H9 (cell line): Measurements from ENCODE around the gene JKAMP. TPM values are rescaled to one million over a fixed set of nuclear protein-coding genes. Genes with fewer than 3 reads are reported as not detected.

Source experiments
- DNase-seq: peaks from one replicate; pipeline ENCODE4 v3.0.0-alpha.2; 2017
- H2AFZ ChIP-seq: one replicate; pipeline ENCODE4 v1.6.1; 2013; ENCODE audit warnings: mild to moderate bottlenecking, low read length, control low read depth, moderate library complexity
- H2AK5ac ChIP-seq: 2 replicates; pipeline ENCODE4 v1.6.1; 2013; ENCODE audit warnings: low read length, control low read depth, mixed read lengths; ENCODE audit not compliant: insufficient read length
- H2BK120ac ChIP-seq: one replicate; pipeline ENCODE4 v1.6.1; 2013; ENCODE audit warnings: low read depth, mild to moderate bottlenecking, low read length, control low read depth, inconsistent platforms; ENCODE audit not compliant: poor library complexity, severe bottlenecking
- H2BK12ac ChIP-seq: 2 replicates; pipeline ENCODE4 v1.6.1; 2013; ENCODE audit warnings: low read length, control low read depth, mixed read lengths, low read depth; ENCODE audit not compliant: insufficient read length
- H2BK15ac ChIP-seq: 2 replicates; pipeline ENCODE4 v1.6.1; 2013; ENCODE audit warnings: low read depth, low read length, control low read depth
- H2BK20ac ChIP-seq: one replicate; pipeline ENCODE4 v1.6.1; 2013; ENCODE audit warnings: low read depth, mild to moderate bottlenecking, low read length, control low read depth, inconsistent platforms; ENCODE audit not compliant: poor library complexity, severe bottlenecking
- H2BK5ac ChIP-seq: 2 replicates; pipeline ENCODE4 v1.6.1; 2013; ENCODE audit warnings: low read length, control low read depth, mixed read lengths; ENCODE audit not compliant: insufficient read length
- H3K14ac ChIP-seq: 2 replicates; pipeline ENCODE4 v1.6.1; 2013; ENCODE audit warnings: low read length, control low read depth; ENCODE audit not compliant: insufficient read depth
- H3K18ac ChIP-seq: 2 replicates; pipeline ENCODE4 v1.6.1; 2013; ENCODE audit warnings: low read depth, mild to moderate bottlenecking, mixed read lengths, low read length, control low read depth; ENCODE audit not compliant: insufficient read length
- H3K23ac ChIP-seq: 2 replicates; pipeline ENCODE4 v1.6.1; 2013; ENCODE audit warnings: low read length, control low read depth, mixed read lengths, low read depth; ENCODE audit not compliant: insufficient read length
- H3K23me2 ChIP-seq: 2 replicates; pipeline ENCODE4 v1.6.1; 2013; ENCODE audit warnings: low read depth, mild to moderate bottlenecking, mixed read lengths, low read length, control low read depth; ENCODE audit not compliant: insufficient read length, poor library complexity, severe bottlenecking
- H3K27ac ChIP-seq: 2 replicates; pipeline ENCODE4 v1.5.1; 2013; ENCODE audit warnings: low read length, control low read depth, mixed read lengths, low read depth; ENCODE audit not compliant: insufficient read length
- H3K27me3 ChIP-seq: 2 replicates; pipeline ENCODE4 v1.6.1; 2013; ENCODE audit warnings: low read length, control low read depth, inconsistent platforms; ENCODE audit not compliant: insufficient read depth
- H3K4ac ChIP-seq: 2 replicates; pipeline ENCODE4 v1.6.1; 2013; ENCODE audit warnings: low read depth, mild to moderate bottlenecking, control low read depth, inconsistent platforms, low read length, moderate library complexity
- H3K4me1 ChIP-seq: 2 replicates; pipeline ENCODE4 v1.6.1; 2013; ENCODE audit warnings: low read length, control low read depth, inconsistent platforms; ENCODE audit not compliant: insufficient read depth
- H3K4me2 ChIP-seq: 2 replicates; pipeline ENCODE4 v1.6.1; 2013; ENCODE audit warnings: low read length, control low read depth, mixed read lengths; ENCODE audit not compliant: insufficient read length, insufficient read depth
- H3K56ac ChIP-seq: 2 replicates; pipeline ENCODE4 v1.6.1; 2013; ENCODE audit warnings: low read depth, mild to moderate bottlenecking, mixed read lengths, low read length, control low read depth; ENCODE audit not compliant: insufficient read length
- H3K79me1 ChIP-seq: 2 replicates; pipeline ENCODE4 v1.6.1; 2013; ENCODE audit warnings: low read depth, mild to moderate bottlenecking, moderate library complexity, low read length, control low read depth, inconsistent platforms; ENCODE audit not compliant: insufficient read depth, poor library complexity, severe bottlenecking
- H3K79me2 ChIP-seq: 2 replicates; pipeline ENCODE4 v1.6.1; 2013; ENCODE audit warnings: low read length, control low read depth, inconsistent platforms; ENCODE audit not compliant: insufficient read depth
- H3K9ac ChIP-seq: 2 replicates; pipeline ENCODE4 v1.6.1; 2013; ENCODE audit warnings: low read length, control low read depth, mixed read lengths; ENCODE audit not compliant: insufficient read length; ENCODE audit errors: extremely low read depth
- H3K9me3 ChIP-seq: one replicate; pipeline ENCODE4 v1.6.1; 2013; ENCODE audit warnings: low read depth, low read length, inconsistent platforms; ENCODE audit not compliant: control insufficient read depth
- H3T11ph ChIP-seq: one replicate; pipeline ENCODE4 v1.6.1; 2013; ENCODE audit warnings: mild to moderate bottlenecking, low read length, control low read depth, inconsistent platforms
- H4K20me1 ChIP-seq: one replicate; pipeline ENCODE4 v1.6.1; 2013; ENCODE audit not compliant: control insufficient read depth, insufficient read length, insufficient read depth
- H4K5ac ChIP-seq: 2 replicates; pipeline ENCODE4 v1.6.1; 2013; ENCODE audit warnings: low read depth, mild to moderate bottlenecking, mixed read lengths, low read length, control low read depth; ENCODE audit not compliant: insufficient read length
- H4K8ac ChIP-seq: replicated peaks from 2 replicates; pipeline ENCODE4 v1.6.1; 2013; ENCODE audit warnings: low read length, control low read depth, mixed read lengths, low read depth; ENCODE audit not compliant: insufficient read length
- H4K91ac ChIP-seq: 2 replicates; pipeline ENCODE4 v1.6.1; 2013; ENCODE audit warnings: low read depth, mild to moderate bottlenecking, moderate library complexity, mixed read lengths, low read length, control low read depth; ENCODE audit not compliant: insufficient read length
- H3K27ac Mint-ChIP-seq, 3 experiments: 2 replicates in 2 of 3; 3 replicates in 1 of 3; pipeline ENCODE4 v1.8.0; 2020 to 2021; ENCODE audit warnings: mixed read lengths in 3 of 3, mild to moderate bottlenecking in 1 of 3, moderate library complexity in 1 of 3
- H3K27me3 Mint-ChIP-seq: 2 replicates; pipeline ENCODE4 v1.8.0; 2021; ENCODE audit warnings: low read depth, mild to moderate bottlenecking, moderate library complexity, mixed read lengths
- H3K36me3 Mint-ChIP-seq, 3 experiments: 2 replicates in 2 of 3; 3 replicates in 1 of 3; pipeline ENCODE4 v1.8.0; 2020 to 2021; ENCODE audit warnings: low read depth in 3 of 3, mixed read lengths in 3 of 3; ENCODE audit not compliant: insufficient read depth in 1 of 3
- H3K4me1 Mint-ChIP-seq, 2 experiments: 2 replicates each; pipeline ENCODE4 v1.8.0; 2020; ENCODE audit warnings: mixed read lengths in 2 of 2
- H3K4me3 Mint-ChIP-seq, 2 experiments: 2 replicates in 1 of 2; 3 replicates in 1 of 2; pipeline ENCODE4 v1.8.0; 2020 to 2021; ENCODE audit warnings: mild to moderate bottlenecking in 2 of 2, mixed read lengths in 2 of 2, moderate library complexity in 1 of 2
- H3K9me3 Mint-ChIP-seq, 2 experiments: 2 replicates in 1 of 2; 3 replicates in 1 of 2; pipeline ENCODE4 v1.8.0; 2020; ENCODE audit warnings: mild to moderate bottlenecking in 2 of 2, mixed read lengths in 2 of 2, moderate library complexity in 1 of 2
- WGBS: extraction: QIAGEN DNeasy Blood & Tissue Kit; methylation state at CpG from one replicate; pipeline ENCODE4 v1.1.7; 2013; ENCODE audit warnings: missing lambda C conversion rate, low lambda C conversion rate, mixed read lengths; ENCODE audit not compliant: insufficient read length; ENCODE audit errors: extremely low coverage; 5-methylcytosine and 5-hydroxymethylcytosine counted together
- total RNA-seq: library from RNA; stranded (reverse); gene quantifications from 2 replicates; pipeline ENCODE4 v1.2.1, GENCODE V29; 2021
- TF ChIP-seq, protein P1 (sequence below): fragments of 200-600 bp; sonication (generic); conservative IDR thresholded peaks from 3 replicates; pipeline ENCODE4 v1.8.0; 2021; ENCODE audit warnings: antibody characterized with exemption, mild to moderate bottlenecking

The JKAMP gene
- total RNA-seq, 1 experiment from 2014 or later, result 33.8 TPM

- H3T11ph ChIP-seq, result no peak overlapping the region
- no peak overlapping the region for H4K91ac ChIP-seq
- H3K9me3 ChIP-seq, result no peaks in the 10 kb centered on the region
- H4K8ac ChIP-seq, result no peak overlapping the region
- peaks cover 3 to 11% (median 9%) of the 10 kb centered on the region in 3 experiments; a peak in 5 of 7 replicates for H3K36me3 Mint-ChIP-seq
- no peaks in the 10 kb centered on the region; the same call in 1 of the 2 replicates for H3K27me3 Mint-ChIP-seq
- no peak overlapping the region for H2AK5ac ChIP-seq
- H3K4me1 Mint-ChIP-seq, result peaks cover 0 to 8% of the 10 kb centered on the region in 2 experiments; a peak in 2 of 4 replicates
- H3K4me1 ChIP-seq, result no peaks in the 10 kb centered on the region
- no peak overlapping the region for H4K5ac ChIP-seq
- H3K9ac ChIP-seq, result no peak overlapping the region
- TF ChIP-seq, protein P1, sequence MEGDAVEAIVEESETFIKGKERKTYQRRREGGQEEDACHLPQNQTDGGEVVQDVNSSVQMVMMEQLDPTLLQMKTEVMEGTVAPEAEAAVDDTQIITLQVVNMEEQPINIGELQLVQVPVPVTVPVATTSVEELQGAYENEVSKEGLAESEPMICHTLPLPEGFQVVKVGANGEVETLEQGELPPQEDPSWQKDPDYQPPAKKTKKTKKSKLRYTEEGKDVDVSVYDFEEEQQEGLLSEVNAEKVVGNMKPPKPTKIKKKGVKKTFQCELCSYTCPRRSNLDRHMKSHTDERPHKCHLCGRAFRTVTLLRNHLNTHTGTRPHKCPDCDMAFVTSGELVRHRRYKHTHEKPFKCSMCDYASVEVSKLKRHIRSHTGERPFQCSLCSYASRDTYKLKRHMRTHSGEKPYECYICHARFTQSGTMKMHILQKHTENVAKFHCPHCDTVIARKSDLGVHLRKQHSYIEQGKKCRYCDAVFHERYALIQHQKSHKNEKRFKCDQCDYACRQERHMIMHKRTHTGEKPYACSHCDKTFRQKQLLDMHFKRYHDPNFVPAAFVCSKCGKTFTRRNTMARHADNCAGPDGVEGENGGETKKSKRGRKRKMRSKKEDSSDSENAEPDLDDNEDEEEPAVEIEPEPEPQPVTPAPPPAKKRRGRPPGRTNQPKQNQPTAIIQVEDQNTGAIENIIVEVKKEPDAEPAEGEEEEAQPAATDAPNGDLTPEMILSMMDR, result no peak
- no peak for DNase-seq
- H3K79me1 ChIP-seq, result no peaks in the 10 kb centered on the region
- H3K9me3 Mint-ChIP-seq, result no peaks in the 10 kb centered on the region; a peak in 1 of 5 replicates
- H2AFZ ChIP-seq, result no peak overlapping the region
- no peak overlapping the region for H3K14ac ChIP-seq
- no peak overlapping the region for H3K27ac Mint-ChIP-seq
- H3K4me3 Mint-ChIP-seq, result no peak overlapping the region
- H3K23me2 ChIP-seq, result no peaks in the 10 kb centered on the region
- H3K23ac ChIP-seq, result no peak overlapping the region
- no peak overlapping the region for H3K4ac ChIP-seq
- H3K27me3 ChIP-seq, result no peaks in the 10 kb centered on the region
- H2BK12ac ChIP-seq, result no peak overlapping the region
- H2BK5ac ChIP-seq, result no peak overlapping the region
- H3K18ac ChIP-seq, result no peak overlapping the region
- no peak overlapping the region for H2BK20ac ChIP-seq
- no peak overlapping the region for H2BK120ac ChIP-seq
- H3K79me2 ChIP-seq, result no peaks in the 10 kb centered on the region
- H4K20me1 ChIP-seq, result no peaks in the 10 kb centered on the region
- H2BK15ac ChIP-seq, result no peak overlapping the region
- H3K27ac ChIP-seq, result no peak overlapping the region
- no CpG with 5 or more reads among the region's 2 CpGs for whole genome bisulfite sequencing
- H3K4me2 ChIP-seq, result no peak overlapping the region
- no peak overlapping the region for H3K56ac ChIP-seq
Observed at GRCh38 chr14:59454139-59454538, 30.2 kb upstream of the JKAMP start.
